ENCODE results near the gene TRRAP.
A peak's percentile ranks its signal among the peaks of the same experiment; 100 is the strongest.
"Not testable (repeated sequence)": the region's sequence is repeated elsewhere in the genome, so short reads cannot be mapped to it uniquely, and the experiment has no call there.

The TRRAP gene

GRCh38 chr7:98866765-98867164 lies 11.6 kb upstream of the TRRAP start:
- DNase-seq: no peak

- DNase-seq: no peak
Measured at GRCh38 chr7:98868450-98868849, 9.9 kb upstream of the TRRAP start.

GRCh38 chr7:98869027-98869596 lies 9.2 kb upstream of the TRRAP start:
- DNase-seq: no peak

- DNase-seq: no peak
Measured at GRCh38 chr7:98869597-98870120, 8.7 kb upstream of the TRRAP start, which contains the start of gene TMEM130. TMEM130 (minus strand) TSS chr7:98870014; CDS start chr7:98869861, 153 bp downstream.

DNA sequence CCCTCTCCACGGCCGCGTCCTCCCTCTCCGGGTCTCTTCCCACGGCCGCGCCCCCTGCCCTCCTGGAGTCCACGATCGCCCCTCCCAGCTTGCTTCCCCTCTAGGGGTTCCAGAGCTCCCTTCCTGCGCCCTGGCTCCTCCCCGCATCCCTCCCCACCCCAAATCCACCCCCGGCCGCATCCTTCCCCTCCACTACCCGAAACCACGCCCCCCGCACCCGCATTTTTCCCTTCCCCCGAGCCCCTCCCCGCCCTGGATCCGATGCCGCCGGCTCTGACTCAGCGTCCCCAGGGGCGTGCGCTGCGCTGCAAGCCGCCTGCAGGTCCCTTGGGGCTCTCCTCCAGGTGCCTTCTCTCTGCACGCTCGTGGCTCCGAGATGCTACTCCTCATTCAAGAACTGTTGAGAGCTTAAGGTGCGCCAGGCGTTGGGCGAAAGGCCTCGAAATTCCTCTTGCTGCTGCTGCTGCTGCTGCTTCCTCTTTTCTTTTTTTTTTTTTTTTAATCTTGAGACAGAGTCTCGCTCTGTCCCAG lies 8.1 kb upstream of the TRRAP start:
- DNase-seq: peak in 1 of 4 experiments; percentile 29

DNA sequence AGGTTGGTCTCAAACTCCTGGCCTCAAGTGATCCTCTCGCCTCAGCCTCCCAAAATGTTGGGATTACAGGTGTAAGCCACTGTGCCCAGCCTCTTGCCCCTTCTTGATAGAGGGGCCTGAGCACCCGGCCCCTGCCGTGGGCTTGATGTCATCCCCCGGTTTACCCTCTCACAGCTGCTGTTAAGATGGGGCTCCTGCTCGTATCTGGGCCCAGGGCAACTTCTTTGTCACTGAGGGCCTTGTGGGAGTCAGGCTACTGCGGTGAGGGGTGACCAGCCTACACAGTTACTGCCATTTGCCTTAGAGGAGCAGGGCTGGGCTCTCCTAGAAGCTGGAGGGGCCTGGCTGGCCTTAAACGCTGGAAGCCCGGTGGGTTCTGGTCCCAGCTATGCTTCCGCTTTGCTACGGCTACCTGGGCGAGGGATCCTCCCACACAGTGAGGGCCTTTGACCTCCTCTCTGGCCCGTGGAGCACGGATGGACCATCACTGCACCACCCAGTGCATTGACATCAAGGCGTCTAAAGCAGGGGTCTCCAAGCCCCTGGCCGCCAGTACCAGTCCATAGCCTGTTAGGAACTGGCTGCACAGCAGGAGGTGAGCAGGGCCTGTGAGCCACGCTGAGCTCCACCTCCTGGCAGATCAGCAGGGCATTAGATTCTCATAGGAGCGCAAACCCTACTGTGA lies 7.4 kb upstream of the TRRAP start:
- no peak for DNase-seq

GRCh38 chr7:98872328-98872924 lies 5.9 kb upstream of the TRRAP start:
- no peak for DNase-seq

GRCh38 chr7:98873610-98874009 lies 4.7 kb upstream of the TRRAP start:
- not testable (repeated sequence) for DNase-seq

DNA sequence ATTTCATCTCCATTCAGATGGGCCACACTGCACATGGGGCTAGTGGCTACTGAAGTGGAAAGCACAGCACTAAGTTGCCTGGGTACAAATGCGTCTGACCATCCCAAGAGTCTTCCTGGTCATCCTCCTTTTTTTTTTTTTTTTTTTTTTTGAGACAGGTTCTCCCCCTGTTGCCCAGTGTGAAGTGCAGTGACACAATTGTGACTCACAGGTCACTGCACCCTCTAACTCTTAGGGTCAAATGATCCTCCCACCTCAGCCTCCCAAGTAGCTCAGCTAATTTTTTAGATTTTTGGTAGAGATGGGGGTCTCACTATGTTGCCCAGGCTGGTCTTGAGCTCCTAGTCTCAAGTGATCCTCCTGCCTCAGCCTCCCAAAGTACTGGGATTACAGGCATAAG lies 3.4 kb upstream of the TRRAP start:
- no peak for DNase-seq

GRCh38 chr7:98875501-98875900 lies 2.8 kb upstream of the TRRAP start:
- DNase-seq: no peak

DNA sequence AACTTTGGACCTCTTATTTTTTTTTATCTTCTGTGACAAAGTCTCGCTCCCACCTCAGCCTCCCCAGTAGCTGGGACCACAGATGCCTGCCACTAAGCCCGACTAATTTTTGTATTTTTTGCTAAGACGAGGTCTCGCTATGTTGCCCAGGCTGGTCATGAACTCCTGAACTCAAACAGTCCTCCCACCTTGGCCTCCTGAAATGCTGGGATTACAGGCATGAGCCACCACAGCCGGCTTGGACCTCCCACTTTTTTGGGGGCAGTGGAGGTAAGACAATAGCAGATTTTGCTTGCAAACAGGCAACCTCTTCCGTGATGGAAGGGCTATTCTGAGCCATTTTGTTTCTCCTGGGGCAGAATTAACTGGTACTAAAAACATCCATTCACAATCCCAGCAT lies 1.2 kb upstream of the TRRAP start:
- no peak for DNase-seq

- DNase-seq: no peak
Measured at GRCh38 chr7:98877692-98878364, 504 bp upstream of the TRRAP start.

- DNase-seq: peak; percentile 33 to 42 (median 39)
Measured at GRCh38 chr7:98879198-98879978, 1.1 kb downstream of the TRRAP start.

DNA sequence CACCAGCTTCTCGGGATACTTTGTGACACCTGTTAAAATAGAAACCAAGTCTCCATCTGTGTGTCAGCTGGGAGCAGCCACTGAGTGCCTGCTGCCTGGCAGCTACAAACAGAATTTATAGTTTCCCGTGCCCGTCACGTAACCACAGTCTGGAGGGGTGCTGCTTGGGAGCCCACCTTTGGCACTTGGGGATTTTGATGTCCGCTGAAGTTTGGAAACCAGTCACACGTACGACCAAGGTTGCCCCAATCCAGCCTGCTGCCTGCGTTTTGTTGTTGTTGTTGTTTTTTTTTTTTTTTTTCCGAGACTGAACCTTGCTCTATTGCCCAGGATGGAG lies 1.6 kb downstream of the TRRAP start:
- no peak for DNase-seq

GRCh38 chr7:98880485-98880884 lies 2.2 kb downstream of the TRRAP start:
- no peak for DNase-seq

DNA sequence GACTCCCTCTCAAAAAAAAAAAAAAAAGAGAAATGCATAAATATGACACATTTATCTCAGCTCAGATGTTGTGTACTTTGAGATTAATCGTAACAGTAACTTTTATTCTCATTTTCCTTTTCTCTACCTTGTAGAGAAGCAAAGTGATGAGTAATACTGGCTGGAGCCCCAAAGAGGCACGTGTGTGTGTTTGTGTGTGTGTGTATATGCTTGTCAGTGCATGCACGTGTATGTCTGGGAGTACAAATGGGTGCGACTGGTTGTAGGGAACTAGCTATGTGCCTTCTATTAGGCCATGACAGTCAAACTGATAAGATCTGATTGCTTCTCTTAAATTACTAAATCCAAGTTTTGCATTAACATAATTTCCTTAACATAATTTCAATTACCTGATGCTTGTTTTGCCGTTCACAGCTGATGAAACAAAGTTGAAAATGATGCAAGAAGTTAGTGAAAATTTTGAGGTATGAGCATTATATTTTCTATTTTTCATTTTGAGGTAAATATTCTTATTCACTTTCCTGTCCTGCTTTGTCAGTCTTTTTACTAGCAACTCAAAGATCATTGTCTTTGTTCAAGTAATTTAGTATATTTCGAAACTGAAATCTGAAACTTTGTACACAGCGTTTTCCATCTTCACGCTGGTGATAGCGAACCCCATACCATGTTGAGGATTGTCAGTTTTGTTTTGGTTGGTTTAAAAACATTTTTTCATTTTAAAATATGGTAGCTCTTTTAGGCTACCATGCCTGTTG lies 3.4 kb downstream of the TRRAP start:
- DNase-seq: no peak

DNA sequence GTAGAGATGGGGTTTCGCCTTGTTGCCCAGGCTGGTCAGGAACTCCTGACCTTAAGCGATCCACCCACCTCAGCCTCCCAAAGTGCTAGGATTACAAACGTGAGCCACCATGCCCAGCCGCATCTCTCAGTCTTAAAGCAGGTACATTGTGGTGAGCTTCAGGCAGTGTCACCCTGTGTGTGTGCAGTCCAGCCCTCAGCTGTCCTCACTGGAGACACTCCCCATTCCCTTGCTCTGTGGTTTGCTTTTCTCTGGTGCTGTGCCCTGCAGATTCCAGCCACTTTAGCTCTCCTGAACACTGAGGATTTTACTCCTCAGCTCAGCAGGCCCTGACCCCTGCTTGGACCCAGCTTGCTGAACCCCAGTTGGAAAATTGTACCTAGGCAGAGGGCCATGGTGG lies 6.1 kb downstream of the TRRAP start:
- no peak for DNase-seq

DNA sequence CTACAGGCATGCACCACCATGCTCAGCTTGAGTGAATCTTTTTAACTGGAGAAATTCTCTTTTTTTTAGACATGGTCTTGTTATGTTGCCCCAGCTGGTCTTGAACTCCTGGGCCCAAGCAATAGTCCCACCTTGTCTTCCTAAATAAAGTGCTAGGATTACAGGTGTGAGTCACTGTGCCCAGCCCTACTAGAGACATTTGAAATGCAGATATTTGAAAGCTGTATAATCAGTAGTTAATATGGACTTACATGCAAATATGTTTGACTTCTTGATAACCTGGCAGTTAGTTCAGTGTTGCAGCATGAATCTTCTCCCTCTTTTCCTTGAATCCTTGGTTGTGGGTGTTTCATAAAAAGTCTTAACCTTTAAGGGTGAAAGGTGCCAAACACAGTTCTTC lies 8.7 kb downstream of the TRRAP start:
- DNase-seq: no peak

DNA sequence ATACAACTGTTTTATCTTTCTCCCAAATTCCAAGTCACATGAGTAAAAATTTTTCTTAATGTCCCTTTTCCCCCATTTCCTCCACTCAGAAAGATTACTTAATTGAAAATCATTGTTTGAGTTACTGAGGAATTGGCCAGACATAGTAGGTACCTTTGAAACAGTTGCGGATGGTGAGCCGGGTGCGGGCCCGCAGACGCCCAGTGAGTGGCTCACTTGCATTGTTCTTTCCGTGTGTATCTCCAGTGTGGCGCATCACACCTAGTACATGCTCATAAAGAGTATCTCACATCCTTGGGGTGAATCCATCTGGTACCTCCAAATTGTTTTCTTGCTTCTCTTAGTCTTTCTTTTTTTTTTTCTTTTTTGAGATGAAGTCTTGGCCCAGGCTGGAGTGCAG lies 14.3 kb downstream of the TRRAP start:
- DNase-seq: no peak

DNA sequence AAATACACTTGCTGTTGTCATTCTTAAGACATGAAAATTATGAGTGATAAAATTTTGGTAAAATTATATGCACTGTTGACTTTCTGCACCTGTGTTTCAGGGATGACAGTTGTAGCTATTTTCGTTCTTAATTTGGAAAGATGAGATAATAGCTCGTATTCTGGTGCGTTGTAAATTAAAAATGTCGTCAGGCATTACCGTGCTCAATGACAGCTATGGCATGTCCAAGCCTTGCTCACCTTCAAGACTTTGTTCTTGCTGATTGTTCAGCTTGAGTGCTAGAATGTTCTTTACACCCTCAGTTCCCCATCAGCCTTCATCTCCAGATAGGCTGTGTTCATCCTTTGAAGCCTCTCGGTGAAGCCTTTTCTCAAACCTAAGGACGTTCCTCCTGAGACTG lies 21.5 kb downstream of the TRRAP start:
- no peak for DNase-seq

- DNase-seq: no peak
Measured at GRCh38 chr7:98900815-98901214, 22.5 kb downstream of the TRRAP start.

DNA sequence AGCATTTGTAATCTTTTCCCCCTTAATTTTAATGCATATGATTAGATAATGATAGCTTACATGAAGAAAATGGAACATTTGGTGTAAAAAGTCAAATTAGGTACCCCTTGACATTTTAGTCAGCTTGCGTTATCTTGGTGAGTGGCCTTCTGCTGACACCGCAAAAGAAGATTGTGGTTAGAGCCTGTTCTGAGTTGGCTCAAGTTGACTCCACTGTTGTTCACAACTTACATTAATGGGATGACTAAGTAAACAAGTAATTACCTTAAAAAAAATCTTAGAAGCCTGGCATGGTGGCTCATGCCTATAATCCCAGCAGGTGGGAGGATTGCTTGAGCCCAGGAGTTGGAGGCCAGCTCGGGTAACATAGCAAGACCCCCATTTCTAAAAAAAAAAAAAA lies 24.2 kb downstream of the TRRAP start:
- DNase-seq: no peak
